HG02852 (cell line): ENCODE measurements around the gene ZNF684.
"Not testable (repeated sequence)": the region's sequence is repeated elsewhere in the genome, so short reads cannot be mapped to it uniquely, and the experiment has no call there.

Experiments used
- ATAC-seq: cut with Tn5 transposase; IDR thresholded peaks from one replicate; pipeline ENCODE4 v1.9.1; 2021; ENCODE audit warnings: mild to moderate bottlenecking, moderate library complexity; ENCODE audit not compliant: unreplicated experiment

The ZNF684 gene

GRCh38 chr1:40567825-40568224, 36.4 kb downstream of the ZNF684 start:
- no peak for ATAC-seq

DNA sequence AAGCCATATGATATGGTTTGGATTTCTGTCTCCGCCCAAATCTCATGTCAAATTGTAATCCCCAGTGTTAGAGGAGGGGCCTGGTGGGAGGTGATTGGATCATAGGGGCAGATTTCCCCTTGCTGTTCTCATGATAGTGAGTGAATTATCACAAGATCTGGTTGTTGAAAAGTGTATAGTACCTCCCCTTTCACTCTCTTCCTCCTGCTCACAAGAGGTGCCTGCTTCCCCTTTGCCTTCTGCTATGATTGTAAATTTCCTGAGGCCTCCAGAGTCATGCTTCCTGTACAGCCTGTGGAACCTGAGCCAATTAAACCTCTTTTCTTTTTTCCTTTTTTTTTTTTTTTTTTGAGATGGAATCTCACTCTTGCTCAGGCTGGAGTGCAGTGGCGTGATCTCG, 43.4 kb downstream of the ZNF684 start:
- ATAC-seq: not testable (repeated sequence)

- no peak for ATAC-seq
These were observed 43.9 kb downstream of the ZNF684 start for GRCh38 chr1:40575336-40575735.

GRCh38 chr1:40582116-40582515, 50.7 kb downstream of the ZNF684 start:
- ATAC-seq: no peak

- no peak for ATAC-seq
These were observed 52.5 kb downstream of the ZNF684 start for GRCh38 chr1:40583980-40584379.

GRCh38 chr1:40588586-40588985, 57.1 kb downstream of the ZNF684 start:
- ATAC-seq: no peak

- ATAC-seq: no peak
These were observed 60.8 kb downstream of the ZNF684 start for GRCh38 chr1:40592107-40592803.

DNA sequence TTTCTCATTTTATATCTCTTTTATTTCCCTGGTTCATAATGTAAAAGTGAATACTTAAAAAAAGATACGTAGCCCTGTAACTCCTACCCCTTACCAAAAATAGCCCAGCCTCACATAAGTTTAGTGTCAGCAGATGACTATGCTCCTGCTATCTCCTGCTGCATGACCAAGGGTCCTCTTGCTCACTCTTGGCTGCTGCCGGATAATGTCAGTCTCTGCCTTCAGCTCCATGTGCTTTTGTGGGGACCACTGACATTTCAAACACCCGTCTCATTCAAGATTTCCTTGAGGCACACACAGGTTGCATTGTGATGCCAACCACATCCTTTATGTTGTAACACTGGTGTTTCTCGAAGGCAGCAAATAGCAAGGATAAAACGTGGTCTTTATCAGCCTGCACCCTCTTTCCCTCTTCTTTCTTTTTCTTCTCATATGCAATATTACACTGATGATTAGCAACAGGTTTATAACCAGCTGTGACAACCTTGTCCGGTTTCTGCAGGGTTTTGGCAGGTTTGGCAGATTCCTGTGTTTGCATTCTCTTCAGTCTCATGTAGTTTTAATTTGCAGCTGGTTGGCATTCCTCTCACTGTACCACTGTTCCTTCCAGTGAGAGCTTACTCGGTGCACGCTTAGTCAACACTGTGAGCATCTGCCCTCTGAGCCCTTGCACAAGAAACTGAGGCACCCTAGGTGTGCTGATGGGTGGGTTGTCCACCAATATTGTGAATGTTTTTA, 62.2 kb downstream of the ZNF684 start:
- no peak for ATAC-seq

DNA sequence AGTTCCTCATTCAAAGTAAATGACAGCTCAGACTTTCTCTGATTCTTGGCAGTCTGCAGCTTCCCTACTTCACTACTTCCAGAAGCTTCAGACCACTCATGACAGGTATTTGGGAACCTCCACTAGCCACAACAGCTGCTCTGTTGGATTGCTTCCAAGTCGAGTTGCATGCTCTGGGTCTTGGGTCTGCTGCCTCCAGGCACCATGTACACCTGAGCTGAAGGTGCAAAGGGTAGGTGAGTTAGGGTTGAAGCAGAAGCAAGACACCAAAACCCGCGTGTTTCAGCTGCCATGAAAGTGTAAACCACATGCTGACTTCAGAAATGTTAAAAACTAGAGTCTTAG, 62.7 kb downstream of the ZNF684 start:
- ATAC-seq: no peak

- no peak for ATAC-seq
These were observed 64.2 kb downstream of the ZNF684 start for GRCh38 chr1:40595623-40596022.
